HG03108 (cell line): ENCODE results near the gene BTF3.
"Not testable (repeated sequence)": the region's sequence is repeated elsewhere in the genome, so short reads cannot be mapped to it uniquely, and the experiment has no call there.

ENCODE experiments used
- ATAC-seq: cut with Tn5 transposase; IDR thresholded peaks from one replicate; pipeline ENCODE4 v1.9.1; 2021; ENCODE audit warnings: moderate library complexity; ENCODE audit not compliant: unreplicated experiment

The BTF3 gene

GRCh38 chr5:73485715-73486114 lies 12.5 kb upstream of the BTF3 start:
- ATAC-seq, result no peak

GRCh38 chr5:73486119-73486899 lies 11.9 kb upstream of the BTF3 start:
- no peak for ATAC-seq

- not testable (repeated sequence) for ATAC-seq
Observed at GRCh38 chr5:73487257-73487656, 11.0 kb upstream of the BTF3 start.

- ATAC-seq, result no peak
Observed at GRCh38 chr5:73487815-73488214, 10.4 kb upstream of the BTF3 start.

- no peak for ATAC-seq
Observed at GRCh38 chr5:73488806-73489205, 9.4 kb upstream of the BTF3 start.

GRCh38 chr5:73490088-73490487 lies 8.2 kb upstream of the BTF3 start:
- ATAC-seq, result no peak

GRCh38 chr5:73491155-73491554 lies 7.1 kb upstream of the BTF3 start:
- ATAC-seq, result no peak

- no peak for ATAC-seq
Observed at GRCh38 chr5:73493421-73493820, 4.8 kb upstream of the BTF3 start.

GRCh38 chr5:73494721-73495120 lies 3.5 kb upstream of the BTF3 start:
- ATAC-seq, result no peak

GRCh38 chr5:73495772-73496335 lies 2.4 kb upstream of the BTF3 start:
- no peak for ATAC-seq

- no peak for ATAC-seq
Observed at GRCh38 chr5:73496984-73497457, 1.2 kb upstream of the BTF3 start.

- ATAC-seq, result no peak
Observed at GRCh38 chr5:73497497-73498056, 665 bp upstream of the BTF3 start.

GRCh38 chr5:73499187-73499586 lies 945 bp downstream of the BTF3 start:
- no peak for ATAC-seq

GRCh38 chr5:73499756-73500155 lies 1.5 kb downstream of the BTF3 start:
- no peak for ATAC-seq

- ATAC-seq, result no peak
Observed at GRCh38 chr5:73501406-73501805, 3.2 kb downstream of the BTF3 start.

- no peak for ATAC-seq
Observed at GRCh38 chr5:73506459-73506955, 8.3 kb downstream of the BTF3 start.

GRCh38 chr5:73507062-73507461 lies 8.8 kb downstream of the BTF3 start:
- ATAC-seq, result no peak

- ATAC-seq, result not testable (repeated sequence)
Observed at GRCh38 chr5:73508521-73508920, 10.3 kb downstream of the BTF3 start.

GRCh38 chr5:73513996-73514395 lies 15.8 kb downstream of the BTF3 start:
- ATAC-seq, result no peak

GRCh38 chr5:73514418-73514817 lies 16.2 kb downstream of the BTF3 start:
- ATAC-seq, result no peak

GRCh38 chr5:73515232-73515631 lies 17.0 kb downstream of the BTF3 start:
- ATAC-seq, result no peak
